ENCODE data around the gene SHMT1.
A peak's percentile ranks its signal among the peaks of the same experiment; 100 is the strongest.

Gene SHMT1

GRCh38 chr17:18356624-18357023, 6.7 kb downstream of the SHMT1 start:
- peaks cover 17% of the 10 kb centered on the region for H3K4me1 ChIP-seq (ENCODE audit: control insufficient read depth, insufficient read depth, low read depth, low read length)

DNA sequence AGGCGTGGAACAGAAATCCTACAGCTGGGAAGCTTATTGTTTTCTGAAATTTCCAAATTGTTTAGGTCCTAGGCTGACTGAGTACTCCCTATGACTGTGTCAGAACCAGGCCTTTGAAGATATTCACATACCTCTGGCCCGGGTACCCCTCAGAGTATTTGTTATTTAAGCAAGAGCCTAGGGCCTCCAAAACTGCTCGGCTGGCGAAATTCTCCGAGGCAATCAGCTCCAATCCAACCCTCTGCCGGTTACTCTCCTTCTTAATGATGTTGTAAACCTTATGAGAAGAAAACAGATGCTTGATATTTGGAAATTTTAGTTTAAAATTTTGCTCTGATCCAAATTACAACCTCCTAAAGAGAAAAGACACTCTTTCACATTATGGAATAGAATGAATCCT, 9.8 kb downstream of the SHMT1 start:
- Histone ChIP-seq H3K4me1 (ENCODE audit: control insufficient read depth, insufficient read depth, low read depth, low read length) (peaks cover 12% of the 10 kb centered on the region), H2AFZ (ENCODE audit: low read depth, low read length) (no peak overlapping the region), H3K18ac (ENCODE audit: low read depth in 1 of 2, low read length in 2 of 2) (no peak overlapping the region), H2BK120ac (ENCODE audit: low read depth, low read length) (no peak overlapping the region), H3K4me2 (ENCODE audit: low read length, poor library complexity, severe bottlenecking) (no peak overlapping the region), H3K9me3 (ENCODE audit: control insufficient read depth, low read length) (no peaks in the 10 kb centered on the region), H2BK5ac (ENCODE audit: low read depth, low read length, poor library complexity, severe bottlenecking) (no peak overlapping the region), H2BK15ac (ENCODE audit: low read depth, poor library complexity, severe bottlenecking) (no peak overlapping the region), H3K23ac (ENCODE audit: low read length in 2 of 2) (no peak overlapping the region), H3K4ac (ENCODE audit: low read depth in 1 of 2, low read length in 2 of 2) (no peak overlapping the region), H3K36me3 (ENCODE audit: control insufficient read depth in 1 of 2, insufficient read depth in 2 of 2, low read depth in 1 of 2, low read length in 2 of 2) (peaks cover 20 to 24% of the 10 kb centered on the region in 2 experiments), H2BK12ac (ENCODE audit: low read length in 2 of 2) (no peak overlapping the region), H3K14ac (ENCODE audit: low read length in 2 of 2) (no peak overlapping the region), H4K8ac (ENCODE audit: low read length) (no peak overlapping the region), H3K27me3 (ENCODE audit: control insufficient read depth in 1 of 2, insufficient read depth in 1 of 2, low read length in 2 of 2) (no peaks in the 10 kb centered on the region), H3K79me1 (replicated peaks; ENCODE audit: low read length, poor library complexity, severe bottlenecking) (peaks cover 7% of the 10 kb centered on the region), H3K9ac (ENCODE audit: low read length) (no peak overlapping the region), H3K4me3 (ENCODE audit: insufficient read depth in 1 of 2, low read depth in 1 of 2, low read length in 2 of 2) (no peak overlapping the region), H2AK5ac (ENCODE audit: low read length, severe bottlenecking) (no peak overlapping the region), H3K27ac (ENCODE audit: low read length, poor library complexity, severe bottlenecking) (no peak overlapping the region), H4K91ac (ENCODE audit: low read length) (no peak overlapping the region)
- no peak for DNase-seq
- WGBS: 96% methylated on average over 2 of the region's 6 CpGs

More at GRCh38 chr17:18356624-18357023, 6.7 kb downstream of the SHMT1 start:
- Histone ChIP-seq H2AK5ac (ENCODE audit: low read length, severe bottlenecking) (no peak overlapping the region), H2BK5ac (ENCODE audit: low read depth, low read length, poor library complexity, severe bottlenecking) (no peak overlapping the region), H3K14ac (ENCODE audit: low read length in 2 of 2) (no peak overlapping the region), H4K91ac (ENCODE audit: low read length) (no peak overlapping the region), H3K36me3 (ENCODE audit: control insufficient read depth in 1 of 2, insufficient read depth in 2 of 2, low read depth in 1 of 2, low read length in 2 of 2) (peaks cover 16 to 22% of the 10 kb centered on the region in 2 experiments), H3K18ac (ENCODE audit: low read depth in 1 of 2, low read length in 2 of 2) (no peak overlapping the region), H3K27me3 (ENCODE audit: control insufficient read depth in 1 of 2, insufficient read depth in 1 of 2, low read length in 2 of 2) (no peaks in the 10 kb centered on the region), H2BK12ac (ENCODE audit: low read length in 2 of 2) (no peak overlapping the region), H4K8ac (ENCODE audit: low read length) (no peak overlapping the region), H3K23ac (ENCODE audit: low read length in 2 of 2) (no peak overlapping the region), H2BK15ac (ENCODE audit: low read depth, poor library complexity, severe bottlenecking) (no peak overlapping the region), H3K4me2 (ENCODE audit: low read length, poor library complexity, severe bottlenecking) (no peak overlapping the region), H3K9me3 (ENCODE audit: control insufficient read depth, low read length) (no peaks in the 10 kb centered on the region), H2BK120ac (ENCODE audit: low read depth, low read length) (no peak overlapping the region), H2AFZ (ENCODE audit: low read depth, low read length) (no peak overlapping the region), H3K27ac (ENCODE audit: low read length, poor library complexity, severe bottlenecking) (peak overlapping the region; percentile 69), H3K4me3 (ENCODE audit: insufficient read depth in 1 of 2, low read depth in 1 of 2, low read length in 2 of 2) (no peak overlapping the region), H3K79me1 (replicated peaks; ENCODE audit: low read length, poor library complexity, severe bottlenecking) (peaks cover 16% of the 10 kb centered on the region), H3K4ac (ENCODE audit: low read depth in 1 of 2, low read length in 2 of 2) (no peak overlapping the region), H3K9ac (ENCODE audit: low read length) (peak overlapping the region; percentile 77)
- DNase-seq: no peak
- 96% methylated on average over 10 of the region's 10 CpGs for WGBS

GRCh38 chr17:18344021-18344420, 19.3 kb downstream of the SHMT1 start:
- Histone ChIP-seq H2AFZ (ENCODE audit: low read depth, low read length) (no peak overlapping the region), H3K14ac (ENCODE audit: low read length in 2 of 2) (no peak overlapping the region), H2AK5ac (ENCODE audit: low read length, severe bottlenecking) (no peak overlapping the region), H4K91ac (ENCODE audit: low read length) (no peak overlapping the region), H4K8ac (ENCODE audit: low read length) (no peak overlapping the region), H3K79me1 (replicated peaks; ENCODE audit: low read length, poor library complexity, severe bottlenecking) (peaks cover 2% of the 10 kb centered on the region), H3K9ac (ENCODE audit: low read length) (no peak overlapping the region), H3K23ac (ENCODE audit: low read length in 2 of 2) (no peak overlapping the region), H3K4ac (ENCODE audit: low read depth in 1 of 2, low read length in 2 of 2) (no peak overlapping the region), H3K4me3 (ENCODE audit: insufficient read depth in 1 of 2, low read depth in 1 of 2, low read length in 2 of 2) (no peak overlapping the region), H3K9me3 (ENCODE audit: control insufficient read depth, low read length) (no peaks in the 10 kb centered on the region), H3K36me3 (ENCODE audit: control insufficient read depth in 1 of 2, insufficient read depth in 2 of 2, low read depth in 1 of 2, low read length in 2 of 2) (peaks cover 50 to 59% of the 10 kb centered on the region in 2 experiments), H2BK12ac (ENCODE audit: low read length in 2 of 2) (no peak overlapping the region), H2BK5ac (ENCODE audit: low read depth, low read length, poor library complexity, severe bottlenecking) (no peak overlapping the region), H3K27me3 (ENCODE audit: control insufficient read depth in 1 of 2, insufficient read depth in 1 of 2, low read length in 2 of 2) (no peaks in the 10 kb centered on the region), H3K4me1 (ENCODE audit: control insufficient read depth, insufficient read depth, low read depth, low read length) (no peaks in the 10 kb centered on the region), H2BK15ac (ENCODE audit: low read depth, poor library complexity, severe bottlenecking) (no peak overlapping the region), H3K4me2 (ENCODE audit: low read length, poor library complexity, severe bottlenecking) (no peak overlapping the region), H2BK120ac (ENCODE audit: low read depth, low read length) (no peak overlapping the region), H3K27ac (ENCODE audit: low read length, poor library complexity, severe bottlenecking) (no peak overlapping the region), H3K18ac (ENCODE audit: low read depth in 1 of 2, low read length in 2 of 2) (no peak overlapping the region)
- 97% methylated on average over 5 of the region's 5 CpGs for WGBS
- no peak for DNase-seq

GRCh38 chr17:18339933-18340332, 23.4 kb downstream of the SHMT1 start:
- Histone ChIP-seq H4K91ac (ENCODE audit: low read length) (no peak overlapping the region), H3K27ac (ENCODE audit: low read length, poor library complexity, severe bottlenecking) (no peak overlapping the region), H3K4me1 (ENCODE audit: control insufficient read depth, insufficient read depth, low read depth, low read length) (no peaks in the 10 kb centered on the region), H2AK5ac (ENCODE audit: low read length, severe bottlenecking) (no peak overlapping the region), H3K4me3 (ENCODE audit: insufficient read depth in 1 of 2, low read depth in 1 of 2, low read length in 2 of 2) (no peak overlapping the region), H2AFZ (ENCODE audit: low read depth, low read length) (no peak overlapping the region), H2BK15ac (ENCODE audit: low read depth, poor library complexity, severe bottlenecking) (no peak overlapping the region), H3K18ac (ENCODE audit: low read depth in 1 of 2, low read length in 2 of 2) (no peak overlapping the region), H3K36me3 (ENCODE audit: control insufficient read depth in 1 of 2, insufficient read depth in 2 of 2, low read depth in 1 of 2, low read length in 2 of 2) (peaks cover 32 to 46% of the 10 kb centered on the region in 2 experiments), H3K14ac (ENCODE audit: low read length in 2 of 2) (no peak overlapping the region), H3K79me1 (replicated peaks; ENCODE audit: low read length, poor library complexity, severe bottlenecking) (peaks cover 2% of the 10 kb centered on the region), H3K27me3 (ENCODE audit: control insufficient read depth in 1 of 2, insufficient read depth in 1 of 2, low read length in 2 of 2) (no peaks in the 10 kb centered on the region), H3K23ac (ENCODE audit: low read length in 2 of 2) (no peak overlapping the region), H2BK120ac (ENCODE audit: low read depth, low read length) (no peak overlapping the region), H3K9ac (ENCODE audit: low read length) (no peak overlapping the region), H2BK5ac (ENCODE audit: low read depth, low read length, poor library complexity, severe bottlenecking) (no peak overlapping the region), H2BK12ac (ENCODE audit: low read length in 2 of 2) (no peak overlapping the region), H4K8ac (ENCODE audit: low read length) (no peak overlapping the region), H3K4me2 (ENCODE audit: low read length, poor library complexity, severe bottlenecking) (no peak overlapping the region), H3K4ac (ENCODE audit: low read depth in 1 of 2, low read length in 2 of 2) (no peak overlapping the region), H3K9me3 (ENCODE audit: control insufficient read depth, low read length) (no peaks in the 10 kb centered on the region)
- DNase-seq: no peak
- WGBS: 99% methylated on average over 13 of the region's 13 CpGs

All from mesenchymal stem cell (in vitro differentiated cells and primary cell).